GM12878 (cell line): Measurements from ENCODE around the gene HMCN1.

ENCODE experiments used
- ETV6 ChIP-seq, 2 experiments: fragments of 450-650 bp in 1 of 2; IDR thresholded peaks in 1 of 2; conservative IDR thresholded peaks in 1 of 2; 2 replicates each; pipeline ENCODE4 v1.6.1; 2014; ENCODE audit warnings: antibody characterized with exemption in 1 of 2, borderline replicate concordance in 1 of 2, low read depth in 1 of 2, mild to moderate bottlenecking in 1 of 2, moderate library complexity in 1 of 2
- SPI1 ChIP-seq: IDR thresholded peaks from 2 replicates; pipeline ENCODE4 v1.6.1; 2011; ENCODE audit warnings: low read depth, mild to moderate bottlenecking, low read length, moderate library complexity, borderline replicate concordance; ENCODE audit not compliant: insufficient read depth
- TF ChIP-seq, protein P1 (sequence below), 3 experiments: IDR thresholded peaks in 2 of 3; conservative IDR thresholded peaks in 1 of 3; 2 replicates each; pipeline ENCODE4 v1.5.1; 2011; ENCODE audit warnings: low read depth in 3 of 3, low read length in 3 of 3, mild to moderate bottlenecking in 3 of 3, control low read depth in 2 of 3, moderate library complexity in 2 of 3, inconsistent platforms in 1 of 3, mixed read lengths in 1 of 3; ENCODE audit not compliant: control insufficient read depth in 2 of 3, insufficient read depth in 1 of 3; ENCODE audit errors: extremely low read depth in 1 of 3

DNA sequence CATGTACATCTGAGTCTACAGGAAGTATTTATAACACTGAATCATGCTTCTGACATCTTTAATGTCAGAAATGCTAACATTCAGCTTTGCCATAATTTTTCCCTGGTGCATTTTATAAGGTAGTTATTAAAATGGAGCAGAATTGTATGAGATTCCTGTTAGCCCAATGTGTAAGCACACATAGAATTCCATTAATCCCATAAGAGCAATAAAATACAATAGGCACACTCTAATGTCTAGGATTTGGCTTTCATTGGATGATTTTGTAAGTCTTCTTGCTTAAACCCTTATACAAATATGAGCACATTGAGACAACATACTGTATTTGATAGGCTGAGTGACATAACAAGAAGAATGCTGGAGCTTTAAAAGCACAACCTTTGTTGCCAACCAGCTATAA lies 256.4 kb downstream of the HMCN1 start:
- TF ChIP-seq, protein P1, sequence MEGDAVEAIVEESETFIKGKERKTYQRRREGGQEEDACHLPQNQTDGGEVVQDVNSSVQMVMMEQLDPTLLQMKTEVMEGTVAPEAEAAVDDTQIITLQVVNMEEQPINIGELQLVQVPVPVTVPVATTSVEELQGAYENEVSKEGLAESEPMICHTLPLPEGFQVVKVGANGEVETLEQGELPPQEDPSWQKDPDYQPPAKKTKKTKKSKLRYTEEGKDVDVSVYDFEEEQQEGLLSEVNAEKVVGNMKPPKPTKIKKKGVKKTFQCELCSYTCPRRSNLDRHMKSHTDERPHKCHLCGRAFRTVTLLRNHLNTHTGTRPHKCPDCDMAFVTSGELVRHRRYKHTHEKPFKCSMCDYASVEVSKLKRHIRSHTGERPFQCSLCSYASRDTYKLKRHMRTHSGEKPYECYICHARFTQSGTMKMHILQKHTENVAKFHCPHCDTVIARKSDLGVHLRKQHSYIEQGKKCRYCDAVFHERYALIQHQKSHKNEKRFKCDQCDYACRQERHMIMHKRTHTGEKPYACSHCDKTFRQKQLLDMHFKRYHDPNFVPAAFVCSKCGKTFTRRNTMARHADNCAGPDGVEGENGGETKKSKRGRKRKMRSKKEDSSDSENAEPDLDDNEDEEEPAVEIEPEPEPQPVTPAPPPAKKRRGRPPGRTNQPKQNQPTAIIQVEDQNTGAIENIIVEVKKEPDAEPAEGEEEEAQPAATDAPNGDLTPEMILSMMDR (IDR thresholded peaks at IDR 0.05 in 2 of 3, conservative IDR thresholded peaks at IDR 0.05 in 1 of 3; ENCODE audit: control insufficient read depth in 2 of 3, extremely low read depth in 1 of 3, insufficient read depth in 1 of 3, low read depth in 3 of 3, low read length in 3 of 3): no peak
- TF ChIP-seq SPI1 (no peak), ETV6 (conservative IDR thresholded peaks at IDR 0.05 in 1 of 2, IDR thresholded peaks at IDR 0.05 in 1 of 2; ENCODE audit: borderline replicate concordance in 1 of 2, low read depth in 1 of 2) (no peak)
